Superior temporal gyrus (tissue), 1 donor: ENCODE measurements around the gene COG2.
"Not testable (repeated sequence)": the region's sequence is repeated elsewhere in the genome, so short reads cannot be mapped to it uniquely, and the experiment has no call there.

ENCODE experiments used
- DNase-seq: peaks from one replicate; pipeline ENCODE4 v3.0.0-alpha.2; 2016; ENCODE audit errors: extremely low spot score

Gene COG2

DNA sequence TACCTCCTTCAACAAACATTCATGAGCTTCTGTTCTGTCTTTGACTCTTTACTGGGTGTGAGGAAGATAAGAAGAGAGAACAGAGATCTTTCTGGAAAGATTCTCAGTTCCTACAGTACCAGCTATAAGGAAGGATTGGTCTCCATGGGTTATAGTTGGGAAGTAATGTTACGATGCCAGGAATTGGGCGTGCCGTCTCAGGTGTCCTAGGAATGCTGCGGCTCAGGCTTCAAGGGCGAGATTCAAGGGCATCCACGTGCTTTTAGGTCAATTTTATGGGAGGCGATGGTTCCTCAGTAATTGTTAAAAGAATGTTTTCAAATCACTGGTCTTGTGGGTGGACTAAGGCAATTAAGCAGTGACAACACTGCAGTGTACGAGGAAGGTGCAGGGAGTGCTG, 27.3 kb downstream of the COG2 start:
- DNase-seq: no peak

DNA sequence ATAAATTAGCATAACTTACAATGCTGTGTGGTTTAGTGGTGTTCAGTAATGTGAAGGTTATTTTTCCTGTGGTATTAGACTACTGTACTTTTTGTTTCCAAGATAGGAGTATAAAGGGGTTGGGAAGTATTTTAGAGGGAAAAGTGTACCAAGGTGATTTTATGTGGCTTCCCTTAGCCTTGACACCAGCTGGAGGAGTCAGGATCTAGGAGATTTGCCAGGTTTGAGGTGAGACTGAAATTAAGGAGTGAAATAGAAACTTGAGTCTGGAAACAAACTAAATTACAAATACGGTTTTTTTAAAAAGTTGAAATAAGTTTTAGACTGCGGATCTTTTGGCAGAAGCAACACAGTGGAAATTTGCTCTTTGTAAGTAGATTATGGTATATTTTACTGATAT, 32.3 kb downstream of the COG2 start:
- DNase-seq: no peak

DNA sequence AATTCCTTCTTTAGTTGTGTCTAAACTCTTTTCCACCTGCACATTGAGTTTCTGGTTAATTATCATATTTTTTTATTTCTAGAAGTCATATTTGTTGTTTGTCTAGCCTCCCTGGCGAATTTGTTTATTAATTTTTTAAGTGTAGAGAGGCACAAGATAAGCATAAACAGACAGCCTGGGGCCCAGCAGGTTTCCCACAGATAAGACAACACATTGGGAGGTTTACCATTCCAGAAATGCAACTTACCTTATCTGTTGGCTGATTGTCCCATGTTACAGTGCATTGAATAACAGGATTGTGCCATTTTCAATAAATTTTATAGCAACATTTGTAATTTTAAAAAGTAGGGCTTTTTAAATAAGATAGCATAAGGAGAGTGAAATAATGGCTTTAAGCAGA, 34.9 kb downstream of the COG2 start:
- no peak for DNase-seq

DNA sequence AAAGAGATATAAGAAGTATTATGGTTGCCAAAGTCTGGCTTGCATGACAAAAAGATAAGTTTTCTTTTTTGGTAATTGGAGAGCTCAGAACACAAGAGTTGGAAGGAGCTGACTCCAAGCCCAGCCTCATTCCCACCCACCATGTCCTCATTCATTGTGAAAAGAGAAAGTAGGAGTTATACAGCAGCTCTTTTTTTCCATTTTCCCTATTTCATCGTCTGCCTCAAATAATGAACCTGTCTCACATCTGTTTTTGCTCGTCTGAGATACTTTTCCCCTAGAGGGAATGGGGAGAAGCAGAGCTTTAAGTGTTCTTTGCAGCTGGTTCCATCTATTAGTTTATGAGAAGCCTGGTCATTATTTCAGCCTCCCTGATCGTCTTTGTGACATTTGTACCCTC, 36.9 kb downstream of the COG2 start:
- DNase-seq: peak; percentile 51

DNA sequence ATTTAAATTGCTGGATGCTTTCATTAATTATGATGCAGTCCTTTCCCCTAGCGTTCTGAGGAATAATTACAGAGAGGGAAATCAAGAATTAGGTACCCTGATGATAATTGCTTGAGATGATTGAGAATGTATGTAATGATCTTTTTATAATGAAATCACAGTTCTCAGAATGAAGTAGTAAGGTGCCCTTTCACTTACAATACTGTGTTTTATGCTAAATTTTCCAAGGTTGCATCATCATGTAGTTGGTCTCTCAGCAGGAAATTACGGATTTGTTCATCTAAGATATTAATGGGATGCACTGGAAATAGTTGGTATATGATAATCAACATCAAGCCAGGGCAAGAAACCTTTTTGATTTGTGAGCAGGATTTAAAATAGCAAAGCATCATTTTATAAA, 37.5 kb downstream of the COG2 start:
- DNase-seq: no peak

DNA sequence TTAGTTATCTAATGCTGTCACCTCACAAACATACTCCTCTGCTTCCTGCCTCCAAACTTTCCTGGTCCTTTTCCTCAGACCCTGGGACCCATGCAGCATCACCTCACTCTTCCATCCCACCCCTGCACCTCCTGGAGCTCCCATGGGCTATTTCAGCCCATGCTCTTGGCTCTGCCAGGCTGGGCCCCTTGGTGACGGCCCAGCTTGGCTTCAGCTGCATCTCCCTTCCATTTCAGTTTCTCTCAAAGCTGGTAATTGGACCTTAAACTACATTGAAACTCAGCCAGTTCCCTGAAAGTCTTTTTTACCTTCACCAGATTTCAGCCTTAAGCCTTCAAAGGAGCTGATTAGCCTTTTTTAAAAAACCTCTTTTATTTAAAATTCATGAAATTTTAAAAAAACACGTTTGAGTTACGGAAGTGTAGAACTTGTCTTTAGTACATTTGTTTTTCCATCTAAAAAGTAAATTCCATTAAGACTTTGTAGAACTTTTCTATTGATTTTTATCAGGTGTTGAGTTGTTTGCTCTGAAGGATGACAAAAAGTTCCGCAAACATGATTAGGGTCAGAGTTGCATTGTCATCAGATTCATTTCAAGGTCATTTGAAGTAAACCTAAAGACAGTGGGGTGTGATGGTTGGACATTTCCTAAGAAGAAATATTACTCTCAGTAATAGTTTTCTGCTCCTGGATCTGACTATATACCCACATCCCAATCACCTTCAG, 38.2 kb downstream of the COG2 start:
- DNase-seq: no peak

DNA sequence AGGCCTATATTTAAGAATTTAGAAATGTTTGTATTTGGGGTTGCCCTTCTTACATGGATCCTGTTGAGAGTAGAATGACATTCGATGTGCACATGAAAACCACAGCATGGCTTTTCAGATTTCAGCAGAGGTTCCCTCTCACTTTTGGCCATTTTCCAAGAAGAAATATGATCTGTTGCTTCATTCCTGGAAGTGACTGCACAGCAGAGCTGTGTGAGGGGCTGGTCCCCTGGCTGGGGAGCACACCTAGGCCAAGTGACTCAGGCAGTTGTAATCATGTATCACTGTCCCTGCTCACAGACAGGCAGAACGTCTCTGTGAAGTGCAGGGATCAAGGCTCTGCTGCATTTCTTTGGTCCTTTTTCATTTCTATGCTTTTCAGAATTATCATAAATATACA, 39.3 kb downstream of the COG2 start:
- no peak for DNase-seq

DNA sequence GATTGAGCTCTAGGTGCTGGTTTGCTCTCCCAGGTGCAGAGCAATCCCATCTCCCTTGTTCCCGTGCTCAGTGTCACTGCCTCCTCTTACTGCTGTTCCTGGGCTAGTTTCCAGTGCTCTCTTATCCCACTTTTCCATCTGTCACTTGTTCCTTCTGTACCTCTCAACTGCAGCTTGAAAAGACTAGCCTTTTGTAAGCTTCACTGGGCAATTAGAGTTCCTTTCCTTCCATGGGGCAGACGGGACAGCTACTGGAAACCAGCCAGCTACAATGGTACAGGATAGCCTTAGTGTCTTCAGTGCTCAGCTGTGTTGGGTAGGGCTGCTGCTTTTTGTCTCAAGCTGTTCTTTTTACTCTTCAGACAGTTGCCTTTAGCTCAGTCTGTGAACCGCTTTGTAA, 40.0 kb downstream of the COG2 start:
- peak; percentile 78 for DNase-seq

DNA sequence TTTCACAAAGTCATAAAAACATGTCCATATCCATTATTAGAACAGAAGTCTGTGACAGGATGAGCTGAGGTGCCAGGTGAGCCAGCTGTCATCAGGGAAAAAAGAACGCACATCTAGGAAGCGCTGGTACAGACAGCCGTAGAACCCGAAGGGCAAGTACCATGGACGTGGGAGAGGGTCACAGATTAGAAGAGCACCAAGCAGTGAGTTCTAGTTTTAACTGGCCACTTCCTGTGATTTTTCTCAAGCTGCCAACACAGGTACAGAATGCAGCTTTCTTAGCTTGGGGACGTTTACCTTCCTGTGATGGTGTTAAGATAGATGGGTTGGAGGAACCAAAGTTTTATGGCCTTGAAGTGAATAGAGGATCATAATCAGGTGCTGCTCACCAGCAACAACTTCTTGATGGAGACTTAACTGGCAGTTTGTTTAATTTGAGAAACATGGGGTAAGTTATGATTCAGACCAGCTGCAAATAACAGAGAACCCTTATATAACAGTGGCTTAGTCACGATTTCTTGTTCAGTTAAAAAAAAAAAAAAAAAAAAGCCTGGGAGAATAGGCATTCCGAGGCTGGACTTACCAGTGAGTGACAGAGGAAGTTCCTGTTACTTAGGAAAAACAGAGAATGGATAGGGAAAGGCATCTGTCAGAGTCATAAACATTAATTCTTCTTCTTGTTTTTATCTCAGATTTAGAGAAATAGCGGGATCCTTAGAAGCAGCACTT, 40.8 kb downstream of the COG2 start:
- DNase-seq: peak; percentile 76

DNA sequence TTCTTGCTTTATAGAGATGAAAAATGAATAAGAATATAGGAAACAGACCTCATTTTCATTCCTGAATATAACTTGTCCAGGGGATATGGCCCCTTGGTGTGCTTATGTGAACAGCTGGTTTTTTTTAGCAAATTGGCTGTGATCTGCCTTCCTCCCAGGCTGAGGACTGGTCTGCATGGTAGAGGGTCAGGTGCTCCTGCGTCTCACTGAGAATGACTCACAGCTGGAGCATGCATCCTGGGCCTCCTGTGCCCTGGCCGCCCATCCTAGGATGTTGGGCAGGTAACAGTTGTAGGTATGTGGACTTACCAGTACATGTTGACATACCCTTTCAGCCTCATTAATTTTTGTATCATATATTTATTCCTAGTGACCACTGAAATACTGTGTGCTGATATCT, 41.9 kb downstream of the COG2 start:
- DNase-seq: no peak

DNA sequence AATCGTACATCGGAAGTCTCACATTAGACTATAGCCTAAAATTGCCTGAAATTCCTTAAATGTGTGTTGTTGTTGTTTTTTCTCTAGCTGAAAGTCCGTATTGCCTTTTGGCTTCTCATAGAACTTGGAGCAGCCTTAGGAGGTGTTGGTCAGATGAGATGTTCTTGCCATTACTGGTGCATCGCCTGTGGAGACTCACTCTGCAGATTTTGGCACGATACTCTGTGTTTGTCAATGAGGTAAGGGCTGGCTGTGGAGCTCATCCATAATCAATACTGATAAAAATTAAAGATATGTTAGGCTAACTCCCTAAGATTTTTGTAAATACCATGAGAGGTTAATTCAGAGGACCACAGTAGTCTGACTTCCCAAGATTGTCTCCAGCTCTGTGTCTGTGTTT, 42.7 kb downstream of the COG2 start:
- no peak for DNase-seq

DNA sequence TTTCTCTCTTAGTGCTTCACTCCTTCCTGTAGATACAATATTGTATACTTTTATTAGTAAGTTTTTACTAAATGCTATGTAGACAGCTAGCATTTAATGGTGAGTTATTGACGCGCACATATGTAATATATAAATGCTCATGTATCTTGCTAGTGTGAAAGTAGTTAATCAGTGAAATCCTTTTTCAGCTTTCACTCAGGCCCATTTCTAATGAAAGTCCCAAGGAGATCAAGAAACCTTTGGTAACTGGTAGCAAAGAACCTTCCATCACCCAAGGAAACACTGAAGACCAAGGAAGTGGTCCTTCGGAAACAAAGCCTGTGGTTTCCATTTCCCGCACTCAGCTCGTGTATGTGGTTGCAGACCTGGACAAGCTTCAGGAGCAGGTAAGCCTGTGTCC, 44.5 kb downstream of the COG2 start:
- DNase-seq: no peak

DNA sequence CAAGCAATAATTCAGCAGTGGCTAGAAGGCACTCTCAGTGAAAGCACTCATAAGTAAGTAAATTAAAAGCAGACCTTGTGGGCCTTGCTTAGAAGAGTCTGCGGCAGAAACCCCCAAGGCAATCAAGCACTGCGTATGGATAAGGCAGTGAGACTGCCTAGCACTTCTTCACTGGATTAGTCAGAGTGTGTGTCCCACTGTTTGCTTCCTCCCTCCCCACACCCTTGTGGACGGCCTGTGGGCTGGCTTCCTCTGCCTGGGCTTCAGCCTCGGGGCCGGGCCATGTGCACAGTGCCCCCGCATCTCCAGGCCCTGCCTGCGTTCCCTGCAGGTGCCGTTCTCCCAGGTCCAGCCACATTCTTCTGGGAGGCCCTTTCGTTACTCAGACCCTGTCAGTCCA, 47.8 kb downstream of the COG2 start:
- DNase-seq: no peak

DNA sequence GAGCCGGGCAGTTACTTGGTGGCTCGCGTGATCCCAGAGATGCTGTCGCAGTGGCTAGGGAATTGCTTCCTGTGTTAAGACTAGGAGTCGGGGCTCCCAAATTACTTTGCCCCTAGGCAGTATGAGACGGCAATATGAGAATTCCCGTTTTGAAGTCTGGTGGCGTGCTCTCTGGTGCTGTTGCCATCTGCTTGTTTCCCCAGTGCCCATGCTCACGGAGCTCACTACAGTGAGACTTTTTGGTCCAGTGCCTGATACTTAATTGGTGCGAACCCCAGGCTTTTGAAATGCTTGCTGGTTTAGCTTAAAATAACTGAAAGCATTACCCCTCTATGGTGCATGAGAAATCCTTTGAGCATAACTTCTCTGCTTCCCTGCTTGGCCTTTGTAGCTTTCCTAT, 49.3 kb downstream of the COG2 start:
- no peak for DNase-seq

DNA sequence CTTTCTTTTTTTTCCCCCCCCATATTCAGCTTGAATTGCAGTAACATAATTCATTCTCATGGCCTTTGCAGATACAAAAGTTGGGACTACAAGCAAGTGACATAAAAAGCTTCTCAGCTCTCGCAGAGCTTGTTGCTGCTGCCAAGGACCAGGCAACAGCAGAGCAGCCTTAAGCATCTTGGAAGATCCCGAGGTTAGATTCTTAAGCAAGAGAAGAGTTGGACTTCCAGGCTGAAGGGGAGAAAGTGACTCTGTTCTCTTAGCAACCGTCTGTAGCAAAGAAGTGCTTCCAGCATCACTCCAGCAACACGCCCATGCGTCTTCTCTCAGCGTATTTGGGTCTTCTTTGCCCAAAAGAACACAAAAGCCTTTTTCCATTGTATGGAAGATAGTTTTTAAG, 50.9 kb downstream of the COG2 start:
- DNase-seq: peak; percentile 40

DNA sequence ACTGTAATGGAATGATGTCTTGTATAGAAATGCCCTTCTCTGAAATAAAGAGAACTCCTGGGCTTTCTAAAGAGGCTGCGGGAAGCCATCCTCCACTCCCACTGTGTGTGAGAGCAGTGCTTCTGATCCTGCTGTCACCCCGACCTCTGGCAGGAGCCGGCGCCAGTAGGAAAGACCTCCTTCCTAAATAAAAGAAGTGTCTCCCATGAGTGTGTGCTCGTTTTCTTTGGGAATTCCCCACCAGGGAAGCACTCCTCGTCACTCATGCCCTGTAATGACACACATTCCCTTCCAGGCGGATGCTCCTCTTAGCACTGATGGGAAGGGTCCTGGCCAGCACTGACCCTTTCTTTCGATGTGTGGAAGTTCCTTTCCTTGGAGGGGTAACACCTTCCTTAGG, 51.5 kb downstream of the COG2 start:
- DNase-seq: no peak

DNA sequence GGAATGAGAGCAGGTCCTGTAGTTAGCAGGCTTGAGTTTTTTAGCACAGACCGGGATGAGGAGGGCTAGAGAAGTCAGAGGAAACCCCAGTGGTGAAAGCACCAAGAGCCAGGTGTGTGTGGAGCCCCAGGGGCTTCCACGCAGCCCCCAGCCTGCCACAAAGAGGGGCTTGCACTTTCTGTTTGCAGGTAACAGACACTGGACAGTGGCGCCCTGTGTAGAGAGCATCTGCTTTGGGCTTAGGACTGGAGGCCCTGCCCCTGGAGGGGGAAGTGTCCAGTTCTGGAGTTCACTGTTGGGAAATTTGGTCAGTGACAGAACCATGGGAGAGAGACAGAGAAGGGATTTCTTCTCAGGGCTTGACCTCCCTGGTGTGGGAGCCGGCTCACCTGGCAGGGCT, 52.2 kb downstream of the COG2 start:
- DNase-seq: no peak

DNA sequence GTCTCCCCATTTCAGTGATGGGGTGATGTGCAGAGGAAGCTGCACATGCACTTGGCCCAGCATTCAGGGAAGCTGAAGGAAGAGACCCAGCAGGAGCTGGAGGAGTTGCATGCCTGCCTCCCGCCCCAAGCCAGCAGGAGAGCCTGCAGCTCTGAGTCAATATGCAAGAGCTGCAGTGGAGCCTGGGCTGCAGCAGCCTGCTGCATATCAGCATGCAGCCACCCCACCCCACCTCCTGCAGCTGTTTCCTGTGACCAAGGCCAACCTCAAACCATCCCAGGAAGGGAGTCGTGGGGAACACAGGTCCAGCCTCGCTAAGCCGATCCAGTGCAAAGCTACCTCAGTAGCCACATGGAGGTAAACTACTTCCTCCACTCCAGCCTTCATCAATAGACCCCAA, 52.7 kb downstream of the COG2 start:
- no peak for DNase-seq

DNA sequence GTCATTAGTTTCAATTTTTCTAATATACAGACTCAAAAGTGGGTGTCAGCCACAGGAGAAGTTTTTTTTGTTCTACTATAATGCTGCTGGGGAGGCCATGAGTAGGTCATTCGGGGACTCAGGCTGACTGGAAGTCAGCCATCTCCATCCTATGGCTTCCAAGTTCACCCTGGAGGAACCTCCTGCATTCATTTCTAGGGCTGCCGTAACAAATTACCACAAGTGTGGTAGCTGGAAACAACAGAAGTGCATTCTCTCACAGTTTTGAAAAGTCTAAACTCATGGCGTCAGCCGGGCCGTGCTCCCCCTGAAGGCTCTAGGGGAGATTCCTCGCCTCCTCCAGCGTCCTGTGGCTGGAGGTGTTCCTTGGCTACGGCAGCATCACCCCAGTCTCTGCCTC, 53.9 kb downstream of the COG2 start:
- no peak for DNase-seq

DNA sequence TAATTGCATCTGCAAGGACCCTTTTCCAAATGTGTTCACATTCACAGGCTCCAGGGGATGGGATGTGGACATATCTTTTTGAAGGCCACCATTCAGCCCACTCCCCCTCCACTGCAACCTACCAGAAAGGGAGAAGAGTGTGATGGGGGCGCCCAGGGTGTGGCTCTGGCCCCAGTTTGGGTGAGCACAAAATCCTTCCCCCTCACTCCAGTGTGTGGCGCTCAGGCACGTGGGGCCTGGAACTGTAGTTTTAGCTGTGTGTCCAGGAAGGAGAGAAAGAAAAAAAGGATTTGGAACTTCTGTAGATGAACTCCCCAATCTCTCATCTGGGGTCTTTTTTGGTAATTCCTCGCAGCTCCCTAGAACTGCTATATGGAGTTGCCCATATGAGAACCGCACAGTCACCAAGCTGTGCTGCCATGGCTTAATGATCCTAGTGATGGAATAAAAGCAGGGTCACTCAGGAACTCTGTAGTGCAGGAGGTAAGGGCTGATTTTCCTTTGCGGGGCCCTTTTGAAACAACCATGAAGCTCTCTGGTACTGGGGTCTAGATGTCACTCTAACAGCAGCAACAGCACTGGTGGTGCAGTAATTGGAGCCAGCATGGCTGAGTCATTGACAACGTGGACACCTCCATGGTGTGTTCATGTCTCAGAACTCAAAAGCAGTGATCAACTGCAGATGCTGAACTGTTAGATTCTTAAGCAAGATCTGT, 54.6 kb downstream of the COG2 start:
- peak; percentile 11 for DNase-seq

DNA sequence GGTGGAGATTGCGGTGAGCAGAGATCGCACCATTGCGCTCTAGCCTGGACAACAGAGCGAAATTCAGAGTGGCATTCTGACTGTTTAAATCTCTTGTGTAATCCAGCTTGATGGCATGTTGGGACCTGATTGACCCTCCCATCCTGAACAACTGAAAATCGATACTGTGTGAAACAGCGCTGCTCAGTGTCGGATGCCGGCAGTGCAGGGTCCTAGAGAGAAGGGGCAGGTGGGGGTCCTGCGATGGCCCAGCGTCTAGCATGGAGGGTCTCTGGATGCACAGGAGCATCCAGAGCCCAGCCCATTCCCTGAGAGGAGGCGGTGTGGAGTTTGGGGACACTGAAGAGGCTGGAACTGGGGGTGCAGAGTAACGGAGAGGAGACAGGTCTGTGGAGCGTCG, 55.8 kb downstream of the COG2 start:
- DNase-seq: no peak

DNA sequence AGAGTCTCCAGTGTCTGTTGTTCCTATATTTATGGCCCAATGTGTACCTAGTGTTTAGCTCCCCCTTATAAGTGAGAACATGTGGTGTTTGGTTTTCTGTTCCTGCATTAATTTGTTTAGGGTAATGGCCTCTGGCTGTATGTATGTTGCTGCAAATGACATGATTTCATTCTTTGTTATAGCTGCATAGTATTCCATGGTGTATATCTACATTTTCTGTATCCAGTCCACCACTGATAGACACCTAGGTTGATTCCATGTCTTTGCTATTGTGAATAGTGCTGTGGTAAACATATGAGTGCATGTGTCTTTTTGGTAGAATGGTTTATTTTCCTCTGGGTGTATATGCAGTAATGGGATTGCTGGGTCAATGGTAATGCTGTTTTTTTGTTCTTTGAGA, 56.7 kb downstream of the COG2 start:
- not testable (repeated sequence) for DNase-seq

DNA sequence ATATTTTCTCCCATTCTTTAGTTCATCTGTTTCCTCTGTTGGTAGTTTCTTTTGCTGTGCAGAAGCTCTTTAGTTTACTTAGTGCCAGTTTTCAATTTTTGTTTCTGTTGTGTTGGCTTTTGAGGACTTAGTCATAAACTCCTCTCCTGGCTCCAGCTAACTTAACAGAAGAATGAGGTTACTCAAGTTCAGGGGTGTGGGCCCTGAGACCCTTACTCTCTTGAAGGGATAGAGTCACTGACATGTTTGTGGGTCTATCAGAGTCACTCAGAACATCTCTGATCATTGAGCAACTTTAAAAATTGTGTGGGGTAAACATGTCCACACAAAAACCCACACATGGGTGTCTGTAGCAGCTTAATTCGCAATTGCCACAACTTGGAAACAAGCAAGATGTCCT, 57.4 kb downstream of the COG2 start:
- DNase-seq: no peak
